GM23338 (cell line): ENCODE measurements around the gene SFPQ.

Source experiments
- CTCF ChIP-seq, 2 experiments: fragments of 200-600 bp in 1 of 2; sonication (generic) in 1 of 2; conservative IDR thresholded peaks; 2 replicates each; pipeline versions ENCODE4 v1.5.1 to v1.6.1; 2016 to 2017; ENCODE audit warnings: antibody characterized with exemption in 2 of 2, low read depth in 2 of 2, mild to moderate bottlenecking in 2 of 2, moderate library complexity in 1 of 2
- STAT1 ChIP-seq: IDR thresholded peaks from one replicate; pipeline ENCODE4 v1.6.1; 2016; ENCODE audit warnings: antibody characterized with exemption; ENCODE audit not compliant: unreplicated experiment

DNA sequence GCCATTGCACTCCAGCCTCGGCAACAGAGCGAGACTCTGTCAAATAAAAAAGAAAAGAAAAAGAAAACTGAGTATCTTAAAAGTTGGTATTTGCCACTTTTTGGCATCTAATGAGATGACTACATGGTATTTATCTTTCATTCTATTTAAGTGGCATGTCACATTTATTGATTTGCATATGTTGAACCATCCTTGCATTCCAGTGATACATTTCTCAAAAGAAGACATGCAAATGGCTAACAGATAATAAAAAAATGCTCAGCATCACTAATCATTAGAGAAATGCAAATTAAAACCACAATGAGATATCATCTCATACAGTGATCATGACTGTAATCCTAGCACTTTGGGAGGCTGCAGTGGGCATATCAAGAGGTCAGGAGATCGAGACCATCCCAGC lies 28.1 kb downstream of the SFPQ start:
- no peak for TF ChIP-seq CTCF (conservative IDR thresholded peaks at IDR 0.05; ENCODE audit: low read depth in 2 of 2)
- no peak for TF ChIP-seq STAT1
